ENCODE data around the gene PTPRG.

Gene PTPRG

DNA sequence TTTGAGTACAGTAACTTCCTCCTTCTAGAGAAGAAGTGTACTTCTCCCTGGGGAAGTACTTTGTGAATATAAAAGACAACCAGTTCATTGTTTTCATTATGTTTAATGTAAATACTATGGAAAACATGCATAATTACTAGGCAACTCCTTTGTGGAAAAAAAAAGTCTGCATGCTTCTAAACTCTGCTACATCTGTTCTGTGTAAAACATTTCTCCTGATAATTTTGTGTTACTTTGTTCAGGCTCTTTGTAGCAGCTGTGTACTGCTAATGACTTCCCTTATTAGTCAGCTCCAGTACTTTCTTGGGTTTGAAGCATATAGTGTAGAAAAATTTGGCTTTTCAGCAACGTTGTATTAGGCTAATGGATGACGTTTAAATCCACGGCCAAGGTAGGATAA lies 700.4 kb downstream of the PTPRG start:
- no peak for DNase-seq (ENCODE audit: low read depth in 2 of 2)

DNA sequence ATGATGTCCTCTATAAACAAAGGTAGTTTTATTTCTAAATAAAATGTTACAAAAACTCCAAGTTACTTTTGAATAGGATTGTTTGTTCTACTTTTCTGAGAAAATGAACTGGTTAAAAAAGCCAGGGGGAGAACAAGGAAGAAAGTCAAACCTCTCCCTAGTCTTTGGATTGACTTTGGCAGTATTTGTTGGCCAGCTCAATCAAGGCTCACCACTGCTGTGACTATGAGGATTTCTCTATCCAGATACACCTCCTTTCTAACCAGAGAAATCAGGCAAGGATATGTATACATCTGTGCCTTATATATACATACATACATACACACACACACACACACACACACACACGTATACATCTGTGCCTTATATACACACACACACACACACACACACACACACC lies 704.2 kb downstream of the PTPRG start:
- DNase-seq (ENCODE audit: low read depth in 2 of 2), result no peak

DNA sequence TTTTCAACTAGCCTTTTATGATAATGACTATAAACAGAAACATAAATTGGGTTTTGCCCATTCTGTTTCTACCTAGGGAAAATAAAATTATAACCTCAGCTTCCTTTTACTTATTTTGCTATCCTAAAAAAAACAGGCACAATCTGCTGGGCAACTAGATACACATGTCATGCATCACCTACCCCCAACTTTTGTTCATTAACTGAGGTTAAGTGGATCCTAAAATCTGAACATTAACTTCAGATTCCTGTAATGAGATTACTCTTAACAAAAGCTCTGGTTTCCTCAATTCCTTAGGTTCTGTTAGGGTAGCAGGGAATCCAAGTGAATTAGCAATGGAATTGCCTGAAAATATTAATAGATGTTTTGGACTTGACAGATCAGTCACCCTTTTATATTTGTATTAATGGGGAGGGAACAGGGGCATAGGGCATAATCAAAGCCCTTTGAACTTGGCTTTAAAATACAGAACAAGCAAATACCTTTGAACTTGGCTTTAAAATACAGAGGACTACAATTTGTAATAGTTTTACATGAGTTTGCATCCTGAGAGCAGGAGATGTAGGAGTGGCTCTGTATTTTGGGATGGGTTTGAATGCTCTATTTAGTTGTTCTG lies 705.4 kb downstream of the PTPRG start:
- no peak for DNase-seq (ENCODE audit: low read depth in 2 of 2)

DNA sequence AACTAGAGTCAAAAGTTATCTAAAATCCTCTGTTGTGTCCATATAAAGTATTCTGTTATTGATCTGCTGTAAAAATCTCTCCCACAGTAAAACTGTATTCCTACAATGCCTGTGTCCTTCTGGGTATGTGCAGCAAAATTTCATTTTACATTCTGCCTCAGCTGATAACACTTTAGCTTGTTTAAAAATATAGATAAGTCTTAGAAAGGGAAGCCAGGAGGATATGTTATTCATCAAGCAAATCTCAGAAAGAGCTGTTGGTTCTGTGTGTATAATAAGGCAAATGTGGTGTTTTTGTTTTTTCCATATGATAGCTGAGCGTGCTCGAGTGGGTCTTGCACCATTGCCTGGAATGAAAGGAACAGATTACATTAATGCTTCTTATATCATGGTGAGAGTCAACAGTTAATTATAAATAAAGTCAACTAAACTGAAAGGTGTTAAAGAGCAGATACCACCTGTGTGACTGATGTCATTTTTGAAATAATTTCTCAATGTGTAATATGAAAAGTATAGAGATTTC lies 715.3 kb downstream of the PTPRG start:
- DNase-seq (ENCODE audit: low read depth in 2 of 2), result no peak

DNA sequence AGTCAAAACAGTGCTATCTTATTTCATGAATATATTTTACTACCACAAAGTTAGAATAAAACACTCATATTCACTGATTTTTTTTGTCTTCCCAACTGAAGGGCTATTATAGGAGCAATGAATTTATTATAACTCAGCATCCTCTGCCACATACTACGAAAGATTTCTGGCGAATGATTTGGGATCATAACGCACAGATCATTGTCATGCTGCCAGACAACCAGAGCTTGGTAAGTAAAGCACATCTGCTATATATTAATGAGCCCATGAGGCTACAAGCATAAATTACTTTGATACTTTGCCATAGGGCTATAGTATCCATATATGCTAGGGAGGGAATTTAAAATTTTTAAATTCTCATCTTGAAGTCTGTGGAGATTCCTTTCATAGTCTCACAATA lies 716.1 kb downstream of the PTPRG start:
- peak; percentile 73 to 76 for DNase-seq (ENCODE audit: low read depth in 2 of 2)

DNA sequence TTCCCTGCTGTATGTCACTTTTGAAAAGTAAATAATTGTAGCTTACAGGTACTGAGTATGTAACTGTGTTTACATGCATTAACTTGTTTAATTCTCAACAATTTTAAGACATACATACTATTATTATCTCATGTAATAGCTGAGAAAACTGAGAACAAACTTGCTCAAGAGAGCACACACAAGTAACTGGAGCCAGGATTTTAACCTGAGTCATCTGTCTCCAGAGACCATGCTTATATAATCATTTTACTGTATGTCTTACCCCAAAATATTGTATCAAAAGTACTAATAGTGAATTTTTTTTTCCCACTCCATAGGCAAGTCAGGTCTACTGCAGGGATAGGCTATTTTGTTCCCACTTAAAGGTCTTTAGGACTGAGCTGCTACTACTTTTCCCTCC lies 716.6 kb downstream of the PTPRG start:
- peak; percentile 10 to 21 for DNase-seq (ENCODE audit: low read depth in 2 of 2)

DNA sequence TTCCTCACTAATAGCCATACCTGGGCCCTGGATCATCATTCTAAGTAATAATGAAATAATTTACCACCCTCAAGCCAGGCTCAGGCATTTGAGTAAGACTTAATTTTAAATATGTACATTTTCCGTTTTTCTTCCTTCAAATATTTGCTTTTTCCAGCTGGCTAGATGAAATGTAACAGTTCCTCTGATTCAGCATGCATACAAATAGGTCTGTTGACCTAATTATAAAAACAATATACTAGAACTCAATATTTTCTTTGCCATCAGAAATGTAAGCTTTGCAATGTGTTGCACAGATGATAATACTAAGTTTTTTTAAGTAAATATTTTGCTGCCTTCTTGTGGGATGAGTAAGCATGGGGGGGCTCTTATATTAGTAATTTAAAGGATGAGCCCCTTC lies 720.4 kb downstream of the PTPRG start:
- DNase-seq (ENCODE audit: low read depth in 2 of 2), result no peak

DNA sequence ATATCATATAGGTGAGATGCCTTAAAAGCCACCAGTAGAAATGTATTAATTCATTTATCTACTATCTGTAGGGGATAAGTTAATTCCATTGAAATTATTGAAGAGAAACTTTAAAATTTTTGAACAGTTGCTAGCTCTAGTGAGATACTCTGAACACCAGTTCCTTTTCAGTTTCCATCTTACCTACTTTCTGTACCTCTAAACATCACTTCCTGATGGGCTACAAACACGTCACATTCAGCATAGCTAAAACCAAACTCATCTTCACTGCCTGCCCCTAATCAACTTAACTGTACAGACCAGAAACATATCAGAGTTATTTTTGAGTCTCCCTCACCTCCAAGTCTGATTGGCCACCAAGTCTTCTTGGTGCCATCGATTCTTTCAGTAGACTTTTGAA lies 723.1 kb downstream of the PTPRG start:
- DNase-seq (ENCODE audit: low read depth in 2 of 2), result no peak

DNA sequence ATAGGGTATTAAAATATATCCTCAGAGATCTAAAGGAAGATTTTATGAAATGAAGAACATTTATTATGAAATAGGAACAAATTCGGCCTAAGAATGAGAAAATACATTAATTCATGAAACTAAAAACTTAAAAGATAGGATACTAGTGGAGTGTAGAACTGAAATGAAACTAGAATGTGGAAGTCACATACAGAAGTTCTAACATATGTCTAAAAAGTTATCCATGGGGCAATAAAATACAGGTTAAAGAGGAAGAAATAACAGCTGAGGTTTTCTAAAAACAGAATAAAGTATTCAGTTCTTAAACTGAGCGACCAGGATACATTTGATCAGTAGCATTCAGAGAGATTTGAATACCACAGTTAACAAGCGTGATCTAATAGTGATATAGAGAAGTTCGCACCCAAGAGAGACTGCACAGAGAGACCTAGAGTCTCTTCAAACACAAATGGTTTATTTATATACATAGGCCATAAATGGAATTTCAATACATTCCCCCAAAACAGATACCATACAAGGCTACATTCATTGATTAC lies 726.1 kb downstream of the PTPRG start:
- DNase-seq (ENCODE audit: low read depth in 2 of 2), result no peak

DNA sequence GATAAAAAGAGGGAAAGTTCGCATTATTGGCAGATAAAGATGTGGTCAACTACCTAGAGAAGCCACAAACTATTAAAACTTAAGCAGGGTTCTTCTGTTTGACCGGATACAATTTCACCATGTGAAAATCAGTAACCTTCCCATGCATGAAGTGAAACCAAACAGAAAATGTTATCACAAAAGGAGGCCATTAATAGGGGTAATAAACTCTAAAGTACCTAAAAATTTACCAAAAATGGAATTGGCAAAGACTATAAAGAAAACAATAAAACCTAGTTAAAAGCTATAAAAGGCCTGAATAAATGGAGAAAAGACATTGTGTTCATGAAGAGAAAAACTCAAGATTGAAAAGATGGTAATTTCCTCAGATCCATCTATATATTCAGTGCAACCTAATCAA lies 728.6 kb downstream of the PTPRG start:
- no peak for DNase-seq (ENCODE audit: low read depth in 2 of 2)

DNA sequence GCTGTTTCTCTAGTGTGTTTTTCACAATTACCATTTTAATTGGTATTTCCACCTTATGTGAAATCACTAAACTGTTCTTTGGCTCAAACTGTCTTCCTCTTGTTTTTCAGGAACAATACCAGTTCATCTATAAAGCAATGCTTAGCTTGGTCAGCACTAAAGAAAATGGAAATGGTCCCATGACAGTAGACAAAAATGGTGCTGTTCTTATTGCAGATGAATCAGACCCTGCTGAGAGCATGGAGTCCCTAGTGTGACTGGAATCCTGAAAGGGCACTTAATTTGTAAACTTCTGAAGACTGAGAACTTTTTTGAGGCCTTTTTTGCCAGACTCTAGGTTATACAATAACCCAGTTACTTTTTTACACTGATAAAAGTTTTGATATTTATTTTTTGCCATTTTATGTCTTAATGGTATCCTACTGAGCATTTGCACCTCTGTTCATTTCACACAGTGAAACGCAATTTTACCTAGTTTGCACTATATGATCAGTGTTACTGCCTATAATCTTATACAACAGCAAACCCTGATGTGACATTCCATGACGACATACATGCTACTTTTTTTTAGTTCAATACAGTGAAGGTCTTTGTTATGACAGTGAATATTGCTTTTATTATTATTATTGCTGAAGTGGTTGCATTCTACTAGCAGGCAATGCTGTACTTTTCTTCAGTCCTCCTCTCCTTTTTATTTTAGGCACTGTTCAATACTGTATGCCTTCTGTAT lies 731.8 kb downstream of the PTPRG start:
- no peak for DNase-seq (ENCODE audit: low read depth in 2 of 2)

DNA sequence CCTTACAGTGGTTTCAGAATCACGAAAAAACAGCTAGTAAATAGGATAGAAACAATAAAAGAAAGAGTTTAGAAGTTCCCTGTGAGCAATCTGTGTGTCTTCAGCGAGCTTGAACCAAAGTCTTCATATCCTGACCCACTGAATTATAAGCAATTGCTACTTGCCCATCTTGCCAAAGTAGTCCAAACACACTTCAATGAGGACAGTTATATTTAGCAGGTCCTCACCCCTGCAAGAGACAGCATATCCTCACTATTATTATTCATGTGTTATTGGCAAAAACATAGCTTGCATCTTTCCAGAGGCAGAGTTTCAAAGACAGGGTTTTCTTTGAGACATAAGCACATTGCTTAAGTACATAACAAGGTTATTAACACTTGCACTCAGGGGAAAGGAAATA lies 734.2 kb downstream of the PTPRG start:
- no peak for DNase-seq (ENCODE audit: low read depth in 2 of 2)

DNA sequence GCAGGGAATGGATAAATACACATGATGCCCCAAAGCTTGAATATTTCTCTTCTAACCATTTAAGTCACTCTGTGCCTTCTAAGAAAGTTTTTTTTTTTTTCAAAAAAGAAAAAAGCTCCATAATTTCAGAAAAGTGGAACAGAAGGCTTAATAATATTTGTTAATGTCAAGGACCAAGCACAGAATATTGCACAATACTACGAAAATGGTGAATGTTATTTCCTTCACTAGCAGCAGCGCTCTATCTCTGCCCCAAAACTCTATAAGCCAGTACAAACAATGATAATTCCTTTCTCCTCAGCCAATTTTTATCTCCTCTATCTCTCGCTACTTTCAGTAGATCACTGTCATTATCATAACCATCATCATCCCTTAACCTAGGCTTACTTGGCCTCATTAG lies 739.2 kb downstream of the PTPRG start:
- DNase-seq (ENCODE audit: low read depth in 2 of 2), result no peak

DNA sequence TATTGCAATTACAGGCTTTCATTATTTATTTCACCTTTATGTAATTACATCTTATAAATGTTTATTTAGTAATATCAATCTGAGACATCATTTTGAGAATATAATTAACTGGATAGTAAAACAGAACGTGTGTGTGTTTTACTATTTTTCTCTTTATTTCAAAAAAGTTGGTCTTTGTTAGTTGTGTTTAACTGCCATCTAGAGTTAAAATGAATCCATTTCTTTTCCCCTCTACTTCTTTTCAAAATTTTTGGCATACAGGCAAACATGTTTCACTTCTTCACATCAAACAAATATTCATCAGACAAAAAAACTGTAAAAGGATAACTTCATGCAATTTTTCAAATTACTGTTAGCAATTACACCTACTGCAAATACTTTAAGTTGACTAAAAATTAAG lies 750.8 kb downstream of the PTPRG start:
- no peak for DNase-seq (ENCODE audit: low read depth in 2 of 2)

DNA sequence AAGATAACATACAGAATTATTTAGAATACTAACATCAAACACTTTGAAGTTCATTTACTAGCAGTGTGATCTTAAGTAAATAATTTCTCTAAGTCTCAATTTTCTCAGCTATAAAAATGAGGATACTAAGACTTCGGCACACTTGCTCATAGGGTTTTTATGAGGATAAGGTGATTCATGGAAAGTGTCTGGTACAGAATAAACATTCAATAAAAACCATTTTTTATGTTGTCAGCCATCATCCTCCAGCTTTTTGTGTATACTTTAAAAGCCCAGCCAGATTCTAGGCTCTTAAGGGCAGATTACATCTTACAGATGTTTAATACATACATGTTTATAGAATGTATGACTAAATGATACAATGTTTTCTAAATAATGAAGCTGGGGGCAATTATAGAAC lies 755.2 kb downstream of the PTPRG start:
- DNase-seq (ENCODE audit: low read depth in 2 of 2), result no peak

DNA sequence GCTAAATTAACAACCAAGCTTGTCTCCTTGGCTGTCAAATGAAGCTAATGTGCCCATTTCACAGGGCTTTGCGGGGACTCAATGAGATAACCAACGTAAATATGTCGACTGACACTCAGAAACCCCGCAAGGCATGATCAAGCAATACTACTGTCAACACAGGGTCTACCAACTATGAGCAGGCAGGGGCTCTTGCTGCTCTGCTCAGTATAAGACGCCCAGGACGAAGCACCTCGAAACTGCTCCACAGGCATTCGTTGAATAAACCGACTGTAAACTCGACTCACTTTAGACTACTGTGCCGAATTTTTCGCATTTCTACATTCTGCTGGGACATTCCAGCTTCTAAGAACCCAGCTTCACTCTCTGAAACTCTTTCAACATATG lies 757.0 kb downstream of the PTPRG start:
- no peak for DNase-seq (ENCODE audit: low read depth in 2 of 2)

DNA sequence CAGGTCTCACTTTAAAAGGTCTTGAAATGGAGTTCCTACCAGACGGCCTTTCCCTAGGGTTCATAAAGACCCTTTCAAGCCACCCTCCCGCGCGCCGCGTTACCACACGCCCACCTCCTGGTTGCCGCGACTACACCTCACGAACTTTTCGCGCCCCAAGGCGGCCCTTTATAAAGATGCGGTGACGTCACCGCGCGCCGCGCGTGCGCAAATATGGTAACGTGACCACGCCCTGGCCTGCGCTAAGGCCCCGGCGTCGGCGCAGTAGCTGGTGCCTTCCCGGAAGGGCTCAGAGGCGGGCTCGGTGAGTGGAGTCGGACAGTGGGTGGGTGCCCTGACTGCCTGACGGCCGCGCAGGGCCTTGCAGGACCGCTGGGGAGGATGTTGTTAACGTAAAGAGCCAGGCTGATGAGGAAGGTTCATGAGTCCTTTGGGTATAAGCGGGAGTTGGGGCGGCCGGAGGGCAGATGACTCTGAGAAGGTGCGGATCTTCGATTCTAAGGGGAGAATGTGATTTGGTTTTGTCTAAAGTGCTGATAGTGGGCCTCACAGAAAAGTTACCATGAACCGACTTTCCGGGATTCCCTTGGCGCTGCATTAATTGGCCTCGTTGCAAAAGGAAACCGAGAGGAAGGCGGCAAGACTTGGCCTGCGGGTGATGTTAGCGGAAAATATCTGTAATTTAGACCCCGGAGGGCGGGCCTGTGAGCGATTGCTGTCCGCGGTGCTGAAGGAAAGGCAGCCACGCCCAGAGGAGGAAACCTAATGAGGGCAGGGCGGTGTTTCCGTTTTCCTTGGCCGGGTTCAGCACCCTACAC lies 757.6 kb downstream of the PTPRG start:
- peak; percentile 55 to 56 for DNase-seq (ENCODE audit: low read depth in 2 of 2)

DNA sequence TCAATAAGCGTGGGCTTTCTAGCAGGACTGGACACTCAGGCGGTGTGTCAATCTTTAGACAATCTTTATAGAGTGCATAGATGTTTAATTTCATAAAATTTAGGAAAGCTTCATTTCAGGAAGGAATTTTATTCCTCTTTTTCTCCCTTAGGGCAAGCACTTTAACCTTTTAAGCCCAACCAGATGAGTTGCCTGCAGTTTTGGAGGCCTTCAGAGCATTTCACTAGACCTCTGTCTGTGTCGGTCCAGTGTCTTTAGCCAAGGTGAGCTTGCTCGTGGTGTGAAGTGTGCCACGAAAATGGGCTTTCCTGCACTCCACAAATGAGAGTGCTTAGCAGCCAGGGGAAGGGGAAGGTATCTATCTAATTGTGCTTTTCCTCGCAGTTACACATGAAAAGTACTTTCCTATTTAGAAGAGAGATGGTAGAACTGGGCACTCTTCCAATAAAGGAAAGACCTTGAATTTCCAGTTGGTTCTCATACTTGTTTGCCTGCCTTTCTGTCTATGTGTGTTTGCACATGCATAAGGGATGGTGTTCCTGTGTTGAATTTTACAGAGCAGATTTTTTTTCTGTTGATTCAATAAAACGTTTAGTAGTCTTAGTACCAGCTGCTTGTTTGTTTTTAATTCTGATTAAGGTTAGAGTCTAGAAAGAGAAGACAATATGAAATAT lies 758.3 kb downstream of the PTPRG start:
- no peak for DNase-seq (ENCODE audit: low read depth in 2 of 2)

DNA sequence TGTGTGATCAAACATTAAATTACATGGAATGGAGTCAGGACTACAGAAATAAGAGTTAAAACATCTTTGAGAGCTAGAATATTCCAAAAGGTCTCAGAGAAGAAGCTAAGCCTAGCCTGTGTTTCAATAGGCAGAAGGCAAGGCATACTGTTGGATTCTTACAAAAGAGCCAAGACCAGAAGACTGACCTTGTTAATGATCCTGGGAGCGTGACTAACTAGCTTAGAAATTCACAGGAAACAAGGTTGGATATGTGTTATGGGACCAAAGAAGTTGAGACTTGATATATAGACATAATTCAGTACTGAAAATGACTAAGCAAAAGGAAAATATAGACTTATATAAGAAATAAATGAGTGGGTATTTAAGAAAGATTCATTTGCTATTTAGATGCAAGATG lies 761.9 kb downstream of the PTPRG start:
- no peak for DNase-seq (ENCODE audit: low read depth in 2 of 2)

DNA sequence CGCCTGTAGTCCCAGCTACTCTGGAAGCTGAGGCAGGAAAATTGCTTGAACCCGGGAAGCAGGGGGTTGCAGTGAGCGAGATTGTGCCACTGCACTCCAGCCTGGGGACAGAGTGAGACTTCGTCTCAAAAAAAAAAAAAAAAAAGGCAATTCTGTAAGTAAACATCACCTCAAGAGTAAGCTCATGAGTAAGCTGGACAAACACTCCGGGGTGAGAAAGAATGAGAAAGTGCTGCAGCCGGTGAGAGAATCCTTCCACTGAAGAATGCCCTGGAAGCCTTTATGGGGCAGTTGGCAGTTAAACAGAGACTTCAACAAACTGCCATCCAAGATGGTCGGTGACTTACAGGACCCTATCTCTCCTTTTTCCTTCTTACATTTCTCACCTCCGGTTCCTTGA lies 764.5 kb downstream of the PTPRG start:
- DNase-seq (ENCODE audit: low read depth in 2 of 2), result no peak

DNA sequence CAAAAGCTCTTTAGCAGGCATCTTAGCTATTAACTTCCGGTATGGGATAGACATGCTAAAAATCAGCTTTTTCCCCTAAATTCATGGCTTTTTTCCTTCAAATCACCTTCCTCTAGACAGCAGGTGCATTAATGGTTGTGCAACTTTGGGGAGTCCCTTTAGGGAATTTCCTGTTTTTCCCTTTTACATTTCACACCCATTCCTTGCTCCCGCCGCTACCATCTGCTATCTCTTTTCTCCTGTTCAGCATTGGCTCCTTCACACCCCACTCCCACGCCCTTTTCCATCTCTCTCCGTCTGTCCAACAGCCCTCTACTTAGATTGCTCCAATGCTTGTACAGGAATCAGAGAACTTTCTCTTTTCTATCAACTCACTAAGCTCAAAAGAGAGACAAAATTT lies 768.6 kb downstream of the PTPRG start:
- DNase-seq (ENCODE audit: low read depth in 2 of 2), result no peak

DNA sequence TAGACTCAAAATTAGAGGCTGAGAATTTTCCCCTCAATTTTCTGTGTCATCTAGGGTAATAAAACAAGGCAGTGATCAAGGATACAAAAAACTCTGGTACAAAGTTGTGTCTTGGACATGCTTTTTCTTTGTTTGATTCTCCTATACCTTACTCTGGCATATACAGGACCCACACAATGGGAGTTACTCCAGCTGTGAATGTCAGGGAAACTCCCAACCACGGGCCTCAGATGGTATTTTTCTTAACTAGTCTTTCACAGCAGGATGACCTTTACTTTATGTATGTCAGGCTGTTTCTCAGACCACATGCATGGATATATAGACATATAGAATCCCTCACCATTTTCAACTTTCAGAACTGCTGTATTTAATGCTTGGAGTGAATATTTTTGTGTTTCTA lies 770.6 kb downstream of the PTPRG start:
- no peak for DNase-seq (ENCODE audit: low read depth in 2 of 2)
